Breast epithelium (tissue), 4 donors: ENCODE results near the gene ACAN. TPM values are rescaled to one million over a fixed set of nuclear protein-coding genes. Genes with fewer than 3 reads are reported as not detected.

Experiments
- DNase-seq, 2 donors: peaks; one replicate each; pipeline ENCODE4 v3.0.0-alpha.2; 2019; ENCODE audit warnings: low spot score in 2 of 2
- H3K27ac ChIP-seq, 2 donors: fragments of 200-600 bp; sonication (generic) in 1 of 2; one replicate each; pipeline ENCODE4 v1.5.1; 2016 to 2019; ENCODE audit warnings: mild to moderate bottlenecking in 1 of 2
- H3K27me3 ChIP-seq, 2 donors: fragments of 200-600 bp; sonication (generic) in 1 of 2; one replicate each; pipeline versions ENCODE4 v1.5.1 to v1.6.0; 2017 to 2019; ENCODE audit warnings: control low read depth in 1 of 2, mild to moderate bottlenecking in 1 of 2
- H3K36me3 ChIP-seq: fragments of 200-600 bp; one replicate; pipeline ENCODE4 v1.5.1; 2019
- H3K4me1 ChIP-seq, 2 donors: fragments of 200-600 bp; sonication (generic); one replicate each; pipeline ENCODE4 v1.5.1; 2016 to 2019; ENCODE audit warnings: control low read depth in 1 of 2
- H3K4me3 ChIP-seq, 3 donors: fragments of 200-600 bp; sonication (generic); 1 replicate in 2 of 3; 2 replicates in 1 of 3; pipeline ENCODE4 v1.5.1; 2016 to 2019; ENCODE audit warnings: mild to moderate bottlenecking in 3 of 3, moderate library complexity in 2 of 3
- H3K9me3 ChIP-seq, 2 donors: fragments of 200-600 bp; sonication (generic) in 1 of 2; one replicate each; pipeline ENCODE4 v1.5.1; 2016 to 2019; ENCODE audit warnings: control low read depth in 1 of 2
- CTCF ChIP-seq, 3 donors: fragments of 450-650 bp; IDR thresholded peaks; one replicate each; pipeline ENCODE4 v1.5.1; 2016 to 2017; ENCODE audit warnings: antibody characterized with exemption in 3 of 3, mild to moderate bottlenecking in 3 of 3, moderate library complexity in 3 of 3
- POLR2A ChIP-seq: fragments of 450-650 bp; IDR thresholded peaks from one replicate; pipeline ENCODE4 v1.6.1; 2016; ENCODE audit warnings: antibody characterized with exemption, mild to moderate bottlenecking, moderate library complexity
- POLR2AphosphoS5 ChIP-seq, 3 donors: sonication (generic); formaldehyde crosslinking; IDR thresholded peaks; one replicate each; pipeline ENCODE4 v1.6.1; 2017; ENCODE audit warnings: antibody characterized with exemption in 3 of 3
- intact Hi-C: fragments of 100-400 bp; cut with DNase I; formaldehyde crosslinking; loops from one replicate; pipeline ENCODE4 v1.15.1; 2023; ENCODE audit warnings: low total_unique reads
- total RNA-seq, 3 donors: library from RNA; depleted of rRNA; stranded (reverse); fragments of >200 nt; gene quantifications; one replicate each; pipeline ENCODE4 v1.1.0, GENCODE V29; 2016

ACAN gene
- total RNA-seq, 3 donors from 2014 or later = under 0.01 TPM; not detected in 2

DNA sequence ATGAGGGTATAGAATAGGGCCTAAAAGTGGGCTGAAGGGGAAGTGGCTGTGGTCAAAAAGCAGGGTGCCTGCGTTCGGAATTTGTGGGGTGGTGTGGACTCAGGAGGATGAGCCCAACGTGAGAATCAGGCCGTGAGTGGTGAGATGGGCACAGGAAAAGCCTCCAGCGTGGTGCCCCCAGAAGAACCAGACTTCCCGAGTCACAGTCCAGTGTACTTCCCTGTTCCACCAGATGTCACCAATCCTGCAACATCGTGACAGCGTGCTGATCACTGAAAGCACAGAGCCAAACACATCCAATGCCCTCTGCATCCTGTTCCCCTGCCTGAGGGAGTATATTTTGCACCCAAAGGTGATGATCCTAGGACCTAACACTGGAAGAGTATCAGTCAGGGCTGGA, 20.8 kb upstream of the ACAN start:
- DNase-seq = no peak
- intact Hi-C loops = no loop called here
- TF ChIP-seq CTCF (IDR thresholded peaks at IDR 0.05) (no peak), POLR2AphosphoS5 (IDR thresholded peaks at IDR 0.05) (no peak), POLR2A (no peak)
- no peak overlapping the region for H3K27ac ChIP-seq
- H3K9me3 ChIP-seq = peaks cover 0 to 4% of the 10 kb centered on the region in 2 donors
- H3K36me3 ChIP-seq = no peaks in the 10 kb centered on the region
- no peaks in the 10 kb centered on the region for H3K27me3 ChIP-seq
- H3K4me1 ChIP-seq = no peaks in the 10 kb centered on the region
- H3K4me3 ChIP-seq = no peak overlapping the region

- Histone ChIP-seq H3K27ac (no peak overlapping the region), H3K9me3 (peaks cover 0 to 4% of the 10 kb centered on the region in 2 donors), H3K4me3 (no peak overlapping the region), H3K4me1 (no peaks in the 10 kb centered on the region), H3K36me3 (no peaks in the 10 kb centered on the region), H3K27me3 (no peaks in the 10 kb centered on the region)
- no peak for TF ChIP-seq POLR2AphosphoS5 (IDR thresholded peaks at IDR 0.05)
- no peak for TF ChIP-seq CTCF (IDR thresholded peaks at IDR 0.05)
- no peak for TF ChIP-seq POLR2A
- DNase-seq = no peak
- intact Hi-C loops = no loop called here
These were observed 18.0 kb upstream of the ACAN start for GRCh38 chr15:88785217-88785616.

GRCh38 chr15:88788036-88788435, 15.2 kb upstream of the ACAN start:
- Histone ChIP-seq H3K9me3 (peaks cover 0 to 4% of the 10 kb centered on the region in 2 donors), H3K36me3 (no peaks in the 10 kb centered on the region), H3K27ac (no peak overlapping the region), H3K4me3 (no peak overlapping the region), H3K27me3 (peaks cover 0 to 14% of the 10 kb centered on the region in 2 donors), H3K4me1 (no peaks in the 10 kb centered on the region)
- DNase-seq = no peak
- intact Hi-C loops = no loop called here
- TF ChIP-seq CTCF (IDR thresholded peaks at IDR 0.05) (no peak), POLR2A (no peak), POLR2AphosphoS5 (IDR thresholded peaks at IDR 0.05) (no peak)

DNA sequence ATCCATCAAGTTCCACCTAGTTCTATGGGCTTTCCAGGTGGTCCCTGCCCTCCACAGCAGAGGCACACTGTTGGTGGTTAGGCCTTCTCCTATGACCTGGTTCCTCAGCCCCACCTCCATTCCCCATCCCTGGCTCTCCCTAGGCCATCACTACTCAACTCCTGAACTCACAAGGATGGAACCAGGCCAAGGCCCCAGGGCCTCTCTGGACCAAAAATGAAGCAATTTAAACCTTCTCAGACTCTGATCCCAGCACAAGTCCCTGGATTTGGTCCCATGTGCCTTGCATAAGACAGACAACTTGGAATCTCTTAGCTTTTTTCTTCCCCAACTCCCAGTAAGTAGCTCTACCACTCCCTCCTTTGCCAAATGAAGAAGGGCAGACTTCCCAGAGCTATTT, 14.4 kb upstream of the ACAN start:
- no peak for TF ChIP-seq POLR2AphosphoS5 (IDR thresholded peaks at IDR 0.05)
- TF ChIP-seq CTCF (IDR thresholded peaks at IDR 0.05) = no peak
- TF ChIP-seq POLR2A = no peak
- Histone ChIP-seq H3K4me3 (no peak overlapping the region), H3K27me3 (peaks cover 0 to 22% of the 10 kb centered on the region in 2 donors), H3K4me1 (no peaks in the 10 kb centered on the region), H3K9me3 (peaks cover 0 to 4% of the 10 kb centered on the region in 2 donors), H3K27ac (no peak overlapping the region), H3K36me3 (no peaks in the 10 kb centered on the region)
- DNase-seq = no peak
- intact Hi-C loops = no loop called here

DNA sequence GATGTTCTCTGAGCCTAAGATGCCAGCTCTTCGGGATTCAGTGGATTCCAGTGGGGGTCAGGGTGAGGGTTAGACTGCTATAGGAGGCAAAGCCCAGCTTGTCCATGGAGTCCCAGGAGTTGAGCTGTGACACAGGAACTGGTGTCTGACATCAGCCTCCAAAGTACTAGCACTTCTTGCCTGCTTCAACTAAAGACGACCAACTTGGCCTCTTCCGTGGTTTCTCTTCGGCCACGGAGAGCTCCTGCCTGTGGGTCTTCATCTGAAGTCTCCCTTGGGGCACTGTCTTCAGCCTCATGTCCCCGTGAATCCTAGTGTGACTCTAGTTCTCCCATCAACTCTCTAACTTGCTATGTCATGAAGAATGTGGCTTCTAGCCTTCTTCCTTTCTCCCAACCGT, 12.8 kb upstream of the ACAN start:
- no peak for TF ChIP-seq CTCF (IDR thresholded peaks at IDR 0.05)
- TF ChIP-seq POLR2A = no peak
- no peak for TF ChIP-seq POLR2AphosphoS5 (IDR thresholded peaks at IDR 0.05)
- H3K9me3 ChIP-seq = peaks cover 0 to 4% of the 10 kb centered on the region in 2 donors
- intact Hi-C loops = no loop called here

More for the DNA sequence above, 12.8 kb upstream of the ACAN start:
- Histone ChIP-seq H3K27me3 (peaks cover 0 to 33% of the 10 kb centered on the region in 2 donors), H3K36me3 (no peaks in the 10 kb centered on the region), H3K4me3 (no peak overlapping the region), H3K27ac (no peak overlapping the region), H3K4me1 (no peaks in the 10 kb centered on the region)
- no peak for DNase-seq
